WI38 (cell line): ENCODE data around the gene PDGFRA.
A peak's percentile ranks its signal among the peaks of the same experiment; 100 is the strongest.
"Not testable (repeated sequence)": the region's sequence is repeated elsewhere in the genome, so short reads cannot be mapped to it uniquely, and the experiment has no call there.

Experiments used
- H3K4me3 ChIP-seq: 2 replicates; pipeline ENCODE4 v1.5.1; 2011; ENCODE audit warnings: low read depth, mild to moderate bottlenecking, control low read depth, low read length
- CTCF ChIP-seq: IDR thresholded peaks from 2 replicates; pipeline ENCODE4 v1.5.1; 2012; ENCODE audit warnings: low read depth, mild to moderate bottlenecking, control low read depth, low read length

PDGFRA gene

GRCh38 chr4:54318904-54319303, 89.8 kb downstream of the PDGFRA start:
- no peak overlapping the region for H3K4me3 ChIP-seq
- peak; percentile 99 for TF ChIP-seq CTCF

GRCh38 chr4:54320826-54321685, 92.0 kb downstream of the PDGFRA start:
- no peak for TF ChIP-seq CTCF
- no peak overlapping the region for H3K4me3 ChIP-seq

GRCh38 chr4:54322818-54323417, 93.8 kb downstream of the PDGFRA start:
- H3K4me3 ChIP-seq, result no peak overlapping the region
- peak; percentile 76 for TF ChIP-seq CTCF

GRCh38 chr4:54330896-54331295, 101.8 kb downstream of the PDGFRA start:
- no peak for TF ChIP-seq CTCF
- no peak overlapping the region for H3K4me3 ChIP-seq

GRCh38 chr4:54332542-54332941, 103.4 kb downstream of the PDGFRA start:
- H3K4me3 ChIP-seq, result no peak overlapping the region
- TF ChIP-seq CTCF, result no peak

GRCh38 chr4:54333657-54334056, 104.6 kb downstream of the PDGFRA start:
- no peak for TF ChIP-seq CTCF
- H3K4me3 ChIP-seq, result no peak overlapping the region

GRCh38 chr4:54334769-54335168, 105.7 kb downstream of the PDGFRA start:
- not testable (repeated sequence) for H3K4me3 ChIP-seq
